ENCODE measurements around the gene LLGL2.

LLGL2 gene

GRCh38 chr17:75492555-75493168 lies 32.8 kb upstream of the LLGL2 start:
- DNase-seq (ENCODE audit: low read depth, low spot score) = no peak

GRCh38 chr17:75493476-75494129 lies 31.9 kb upstream of the LLGL2 start:
- no peak for DNase-seq (ENCODE audit: low read depth, low spot score)

DNA sequence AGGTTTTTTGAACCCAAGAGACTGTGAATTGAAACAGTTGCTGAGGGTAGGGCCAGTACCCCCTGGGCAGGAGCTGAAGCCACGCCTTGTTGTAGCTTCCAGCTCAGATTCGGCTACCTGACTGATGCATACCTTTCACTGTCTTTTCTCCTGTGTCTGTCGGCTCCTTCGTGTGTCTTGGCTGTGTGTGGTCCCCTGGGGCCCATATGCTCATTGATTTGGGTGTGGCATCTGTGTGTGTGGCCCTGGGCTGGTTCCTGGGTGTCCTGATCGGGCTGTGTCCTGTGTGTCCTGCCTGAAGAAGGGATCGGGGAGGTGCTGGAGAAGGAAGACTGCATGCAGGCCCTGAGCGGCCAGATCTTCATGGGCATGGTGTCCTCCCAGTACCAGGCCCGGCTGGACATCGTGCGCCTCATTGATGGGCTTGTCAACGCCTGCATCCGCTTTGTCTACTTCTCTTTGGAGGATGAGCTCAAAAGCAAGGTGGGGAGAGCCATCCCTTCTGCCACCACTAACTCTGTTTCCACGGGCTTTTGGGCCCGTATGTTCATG lies 31.1 kb upstream of the LLGL2 start:
- no peak for DNase-seq (ENCODE audit: low read depth, low spot score)

DNA sequence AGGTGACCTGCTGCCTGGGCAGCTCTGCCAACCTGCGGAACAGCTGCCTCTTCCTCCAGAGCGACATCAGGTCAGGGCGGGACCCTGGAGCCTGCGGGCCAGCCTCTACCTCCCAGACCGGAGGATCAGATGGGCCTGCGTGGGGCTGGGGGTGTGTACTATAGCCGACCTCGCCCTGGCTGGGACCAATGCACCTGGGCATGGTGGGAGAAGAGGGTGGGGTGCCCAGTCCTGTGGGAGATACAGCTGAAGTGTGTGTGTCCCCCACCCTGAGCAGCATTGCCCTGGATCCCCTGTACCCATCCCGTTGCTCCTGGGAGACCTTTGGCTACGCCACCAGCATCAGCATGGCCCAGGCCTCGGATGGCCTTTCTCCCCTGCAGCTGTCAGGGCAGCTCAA lies 29.5 kb upstream of the LLGL2 start:
- DNase-seq (ENCODE audit: low read depth, low spot score) = no peak

GRCh38 chr17:75498039-75498725 lies 27.3 kb upstream of the LLGL2 start:
- no peak for DNase-seq (ENCODE audit: low read depth, low spot score)

DNA sequence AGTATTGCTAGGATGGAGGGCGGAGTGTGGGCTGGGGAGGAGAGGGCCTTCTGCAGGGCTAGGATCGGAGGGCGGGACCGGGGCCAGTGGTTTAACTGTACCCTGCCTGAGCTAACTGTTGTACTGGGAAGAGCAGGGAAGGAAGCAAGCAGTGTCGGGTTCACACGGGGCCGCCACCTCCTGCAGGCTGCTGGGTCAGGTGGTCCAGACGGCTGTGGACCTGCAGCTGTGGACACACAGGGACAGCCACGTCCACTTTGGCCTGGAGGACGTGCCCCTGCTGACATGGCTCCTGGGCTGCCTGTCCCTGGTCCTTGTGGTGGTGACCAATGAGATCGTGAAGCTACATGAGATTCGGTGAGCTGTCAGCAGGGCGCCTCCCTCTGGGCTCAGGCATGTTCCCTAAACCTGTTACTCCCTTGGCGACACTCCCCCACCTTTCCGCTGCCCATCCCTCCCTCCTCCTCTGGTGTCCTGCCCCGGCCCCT lies 26.7 kb upstream of the LLGL2 start:
- DNase-seq (ENCODE audit: low read depth, low spot score) = no peak

DNA sequence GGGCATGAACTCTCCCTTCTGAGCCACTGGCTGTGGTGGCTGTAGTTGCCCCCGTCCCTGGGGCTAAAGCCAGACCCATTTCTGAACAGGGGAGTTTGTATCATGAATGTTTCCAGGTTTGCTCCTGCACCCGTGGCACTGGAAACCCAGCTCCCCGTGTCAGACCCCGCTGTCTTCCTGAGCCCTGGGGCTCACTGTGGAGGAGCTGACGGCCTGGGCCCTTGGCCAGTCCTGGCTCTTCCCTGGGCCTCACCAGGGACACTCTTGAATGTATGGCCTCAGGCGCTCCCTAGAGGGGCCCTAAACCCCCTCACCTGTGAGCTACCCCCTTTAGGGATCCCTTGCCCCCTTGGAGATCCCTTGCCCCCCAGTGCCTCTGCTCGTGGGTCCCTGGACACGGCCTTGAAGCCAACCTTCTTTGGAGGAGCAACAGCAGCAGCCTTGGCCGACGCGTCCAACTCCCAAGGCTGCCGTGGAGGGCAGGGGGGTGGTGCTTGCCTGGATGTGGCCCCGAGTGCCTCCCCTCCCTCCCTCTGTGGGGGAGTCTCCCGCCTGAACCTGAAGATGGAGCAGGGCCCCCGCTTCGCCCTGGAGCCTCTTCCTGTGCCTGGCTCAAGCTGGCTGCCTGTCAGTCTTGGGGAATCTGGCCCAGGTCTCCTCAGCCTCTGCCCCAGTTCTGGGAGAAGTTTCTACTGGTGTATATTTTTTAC lies 26.0 kb upstream of the LLGL2 start:
- DNase-seq (ENCODE audit: low read depth, low spot score) = no peak

GRCh38 chr17:75500419-75501216 lies 24.9 kb upstream of the LLGL2 start:
- DNase-seq (ENCODE audit: low read depth, low spot score) = no peak

- no peak for DNase-seq (ENCODE audit: low read depth, low spot score)
Measured at GRCh38 chr17:75501378-75502071, 24.0 kb upstream of the LLGL2 start.

- DNase-seq (ENCODE audit: low read depth, low spot score) = no peak
Measured at GRCh38 chr17:75502072-75502720, 23.3 kb upstream of the LLGL2 start.

DNA sequence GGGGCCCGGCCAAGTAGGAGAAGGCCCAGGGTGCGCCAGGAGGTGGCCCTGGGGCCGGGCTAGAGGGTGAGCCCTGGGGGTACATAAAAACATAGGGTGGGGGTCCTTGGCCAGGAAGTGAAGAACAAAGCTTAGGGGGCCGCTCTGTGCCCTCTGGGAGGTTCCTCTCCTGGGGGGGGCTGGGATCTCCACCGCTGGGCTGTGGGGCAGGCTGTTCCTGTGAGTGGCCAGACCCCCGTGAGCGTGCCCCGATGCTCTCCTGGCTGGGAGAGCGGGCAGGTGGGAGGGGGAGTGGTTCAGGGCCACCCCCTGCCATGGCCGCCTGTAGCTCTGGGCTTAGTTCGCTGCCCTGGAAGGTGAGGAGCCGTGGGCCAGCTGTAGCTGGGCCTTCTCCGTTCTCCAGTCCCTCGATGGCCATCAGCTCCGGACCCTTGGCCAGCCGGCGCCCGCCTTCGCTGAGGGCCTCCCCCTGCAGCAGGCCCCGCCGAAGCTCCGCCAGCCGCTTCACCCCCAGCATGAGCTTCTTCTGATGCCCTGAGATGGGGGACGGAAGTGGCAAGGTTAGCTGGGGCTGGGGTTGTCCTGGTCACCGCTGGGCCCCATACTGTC lies 22.7 kb upstream of the LLGL2 start:
- no peak for DNase-seq (ENCODE audit: low read depth, low spot score)

GRCh38 chr17:75503337-75503950 lies 22.1 kb upstream of the LLGL2 start:
- DNase-seq (ENCODE audit: low read depth, low spot score) = no peak

DNA sequence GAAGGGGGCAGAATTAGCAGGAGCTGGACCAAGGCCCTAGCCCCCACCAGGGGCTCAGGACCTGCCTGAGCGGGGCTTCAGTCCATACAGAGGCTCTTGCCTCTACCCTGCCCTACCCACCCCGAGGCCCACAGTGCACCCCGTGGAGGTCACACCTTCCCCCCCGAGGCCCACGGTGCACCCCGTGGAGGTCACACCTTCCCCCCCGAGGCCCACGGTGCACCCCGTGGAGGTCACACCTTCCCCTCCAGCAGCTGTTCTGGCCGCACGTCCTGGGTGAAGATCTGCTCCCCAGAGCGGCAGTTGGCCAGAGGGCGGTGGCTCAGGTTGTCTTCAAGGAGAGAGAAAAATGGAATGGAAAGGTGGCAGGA lies 21.5 kb upstream of the LLGL2 start:
- no peak for DNase-seq (ENCODE audit: low read depth, low spot score)

GRCh38 chr17:75504347-75505151 lies 20.9 kb upstream of the LLGL2 start:
- DNase-seq (ENCODE audit: low read depth, low spot score) = no peak

DNA sequence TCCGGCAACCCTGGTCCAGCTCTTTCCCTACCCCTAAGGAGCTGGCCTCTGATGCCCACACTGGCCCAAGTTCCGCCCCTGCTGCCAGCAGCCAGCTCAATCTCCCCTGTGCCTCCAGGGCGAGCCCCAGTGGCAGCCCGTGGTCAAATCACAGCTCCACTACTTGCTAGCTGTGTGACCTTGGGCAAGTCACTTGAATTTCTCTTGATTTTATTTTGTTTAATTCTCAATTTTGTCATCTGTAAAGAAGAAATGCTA lies 20.4 kb upstream of the LLGL2 start:
- DNase-seq (ENCODE audit: low read depth, low spot score) = no peak

DNA sequence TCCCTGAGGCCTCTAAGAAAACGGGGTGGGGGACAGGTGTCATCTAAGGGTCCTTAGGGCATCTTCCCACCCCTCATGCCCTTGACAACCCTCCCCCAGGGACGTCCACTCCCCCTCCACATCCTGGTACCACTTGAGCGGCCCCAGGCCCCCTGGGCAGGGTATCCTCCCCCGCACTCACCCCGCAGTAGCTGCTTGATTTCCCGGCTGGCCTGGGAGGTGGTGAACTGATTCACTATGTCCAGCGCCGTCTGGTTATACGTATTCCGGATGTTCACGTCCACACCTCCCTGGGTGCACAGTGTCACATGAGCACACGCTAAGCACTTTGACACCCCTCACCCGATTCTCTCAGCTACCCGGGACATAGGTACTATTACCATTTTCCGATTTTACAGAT lies 19.9 kb upstream of the LLGL2 start:
- DNase-seq (ENCODE audit: low read depth, low spot score) = no peak

- no peak for DNase-seq (ENCODE audit: low read depth, low spot score)
Measured at GRCh38 chr17:75506134-75506533, 19.4 kb upstream of the LLGL2 start.

DNA sequence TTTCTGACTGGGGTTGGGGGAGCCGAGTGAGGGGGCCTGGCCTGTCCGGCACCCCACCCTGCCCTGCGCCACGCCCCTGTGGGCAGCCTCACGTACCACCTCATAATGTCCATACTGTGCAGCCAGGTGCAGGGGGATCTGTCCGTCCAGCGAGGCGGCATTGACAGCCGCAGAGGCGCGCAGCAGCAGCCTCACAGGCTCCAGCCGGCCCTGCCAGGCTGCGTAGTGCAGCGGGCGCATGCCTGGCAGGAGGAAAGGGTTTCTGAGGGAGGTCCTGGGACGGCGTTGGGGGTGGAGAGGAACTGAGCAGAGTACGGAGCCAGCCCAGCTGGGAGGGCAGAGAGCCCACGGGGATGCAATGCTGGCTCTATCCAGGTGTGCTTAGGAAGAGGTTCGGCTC lies 18.6 kb upstream of the LLGL2 start:
- DNase-seq (ENCODE audit: low read depth, low spot score) = no peak

Measured in activated naive CD8-positive, alpha-beta T cell treated with anti-CD3 and anti-CD28 coated beads, Interleukin-2, amount 50 U/mL, for 16 hours (primary cell).